Stimulated activated CD4-positive, alpha-beta T cell treated with anti-CD3 and anti-CD28 coated beads, Interleukin-4, amount 100 ng/mL, for 24 hours (primary cell): Measurements from ENCODE around the gene SVBP.
"Not testable (repeated sequence)": the region's sequence is repeated elsewhere in the genome, so short reads cannot be mapped to it uniquely, and the experiment has no call there.

Experiments
- DNase-seq: peaks from one replicate; pipeline ENCODE4 v3.0.0-alpha.2; 2020

SVBP gene

DNA sequence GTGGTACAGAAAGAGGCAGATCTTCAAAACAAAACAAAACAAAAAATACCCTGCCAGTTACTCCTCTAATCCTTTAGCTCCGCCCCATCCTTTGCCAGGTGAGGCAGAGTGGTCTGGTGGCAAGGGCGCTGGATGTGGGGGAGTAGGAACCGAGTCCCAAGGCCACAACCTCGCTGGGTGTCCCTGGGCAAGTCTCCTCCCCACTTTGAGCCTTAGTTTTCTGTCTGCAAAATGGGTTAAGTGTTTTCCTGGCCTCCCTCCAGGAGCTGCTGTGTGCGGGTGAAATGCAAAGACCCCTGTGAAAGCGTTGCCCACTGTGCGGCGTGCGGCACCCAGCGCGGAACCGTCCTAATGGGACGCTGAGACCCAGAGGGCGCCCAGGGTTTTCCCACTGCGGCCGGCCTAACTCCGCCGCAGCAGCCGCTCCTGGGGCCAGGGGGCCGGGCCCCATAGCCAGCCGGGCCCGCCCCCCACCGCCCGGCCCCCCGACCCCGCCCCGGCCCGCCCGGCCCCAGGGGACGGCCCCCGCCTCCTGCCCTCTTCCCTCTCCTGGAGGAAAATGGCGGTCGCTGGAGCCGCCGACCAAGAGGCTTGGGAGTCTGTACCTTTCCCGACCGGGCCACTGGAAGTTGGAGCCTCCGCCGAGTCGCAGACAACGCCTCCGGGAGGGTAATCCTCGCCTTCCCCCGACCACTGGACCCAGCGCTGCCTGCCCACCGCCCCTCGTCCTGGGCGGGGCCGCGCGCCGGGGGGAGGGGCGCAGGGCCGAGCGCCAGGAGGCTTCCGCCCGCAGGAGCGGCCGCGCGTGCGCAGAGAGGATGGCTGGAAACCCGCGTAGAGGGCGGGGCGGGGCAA is at the start of gene SVBP, which contains the start of gene ERMAP:
SVBP (minus strand) TSS at position 813 of the 855 bp plus-strand sequence. CDS start 853 bp downstream, outside the sequence.
ERMAP (plus strand) TSS at position 538 of the 855 bp plus-strand sequence. CDS start 13,327 bp downstream, outside the sequence.
- DNase-seq = peak; percentile 94

- no peak for DNase-seq
These were observed 49.4 kb upstream of the SVBP start for GRCh38 chr1:42866549-42866948.

GRCh38 chr1:42861014-42861399 is 43.8 kb upstream of the SVBP start:
- DNase-seq = no peak

DNA sequence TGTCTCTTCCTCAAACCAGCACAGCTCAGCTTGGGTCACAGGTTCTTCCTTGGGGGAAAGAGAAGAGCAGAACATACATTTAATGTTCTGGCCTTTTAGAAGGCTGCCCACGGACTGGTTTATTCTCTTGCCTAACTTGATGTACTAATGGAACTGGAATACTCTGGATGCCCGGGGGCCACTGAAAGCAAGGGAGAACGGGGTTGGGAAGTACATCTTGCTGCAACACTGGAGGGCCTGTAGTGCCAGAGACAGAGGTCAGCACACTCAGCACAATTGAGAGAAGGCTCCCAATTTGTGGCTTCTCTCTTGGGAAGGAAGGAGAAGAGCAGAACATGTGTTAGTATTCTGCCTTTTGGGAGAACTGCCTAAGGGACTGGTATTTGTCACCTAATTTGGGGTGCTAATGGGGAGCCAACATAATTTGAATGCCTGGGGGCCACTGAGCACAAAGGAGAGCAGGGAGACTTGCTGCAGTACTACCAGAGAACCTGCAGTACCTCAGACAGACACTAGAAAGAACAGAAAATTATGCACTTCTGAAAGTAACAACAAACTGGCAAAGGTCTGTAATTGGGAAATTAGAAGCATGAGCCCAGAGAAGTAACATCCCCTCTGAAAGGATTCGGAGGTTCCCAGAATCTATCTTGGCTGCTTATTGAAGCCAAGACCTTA is 43.3 kb upstream of the SVBP start:
- no peak for DNase-seq

DNA sequence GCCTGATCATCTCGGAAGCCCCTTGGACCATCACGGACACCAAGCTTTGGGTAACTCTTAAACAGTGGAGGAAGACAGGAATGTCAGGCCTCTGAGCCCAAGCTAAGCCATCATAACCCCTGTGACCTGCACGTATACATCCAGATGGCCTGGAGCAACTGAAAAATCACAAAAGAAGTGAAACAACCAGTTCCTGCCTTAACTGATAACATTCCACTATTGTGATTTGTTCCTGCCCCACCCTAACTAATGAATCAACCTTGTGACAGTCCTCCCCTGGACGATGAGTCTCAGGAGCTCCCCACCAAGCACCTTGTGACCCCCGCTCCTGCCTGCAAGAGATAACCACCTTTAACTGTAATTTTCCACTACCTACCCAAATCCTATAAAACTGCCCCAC is 42.2 kb upstream of the SVBP start:
- not testable (repeated sequence) for DNase-seq

DNA sequence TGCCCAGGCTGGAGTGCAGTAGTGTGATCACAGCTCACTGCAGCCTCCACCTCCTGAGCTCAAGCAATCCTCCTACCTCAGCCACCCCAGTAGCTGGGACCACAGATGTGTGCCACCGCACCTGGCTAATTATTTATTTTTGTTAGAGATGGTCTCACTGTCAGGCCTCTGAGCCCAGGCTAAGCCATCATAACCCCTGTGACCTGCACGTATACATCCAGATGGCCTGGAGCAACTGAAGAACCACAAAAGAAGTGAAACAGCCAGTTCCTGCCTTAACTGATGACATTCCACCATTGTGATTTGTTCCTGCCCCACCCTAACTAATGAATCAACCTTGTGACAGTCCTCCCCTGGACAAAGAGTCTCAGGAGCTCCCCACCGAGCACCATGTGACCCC is 39.4 kb upstream of the SVBP start:
- not testable (repeated sequence) for DNase-seq

DNA sequence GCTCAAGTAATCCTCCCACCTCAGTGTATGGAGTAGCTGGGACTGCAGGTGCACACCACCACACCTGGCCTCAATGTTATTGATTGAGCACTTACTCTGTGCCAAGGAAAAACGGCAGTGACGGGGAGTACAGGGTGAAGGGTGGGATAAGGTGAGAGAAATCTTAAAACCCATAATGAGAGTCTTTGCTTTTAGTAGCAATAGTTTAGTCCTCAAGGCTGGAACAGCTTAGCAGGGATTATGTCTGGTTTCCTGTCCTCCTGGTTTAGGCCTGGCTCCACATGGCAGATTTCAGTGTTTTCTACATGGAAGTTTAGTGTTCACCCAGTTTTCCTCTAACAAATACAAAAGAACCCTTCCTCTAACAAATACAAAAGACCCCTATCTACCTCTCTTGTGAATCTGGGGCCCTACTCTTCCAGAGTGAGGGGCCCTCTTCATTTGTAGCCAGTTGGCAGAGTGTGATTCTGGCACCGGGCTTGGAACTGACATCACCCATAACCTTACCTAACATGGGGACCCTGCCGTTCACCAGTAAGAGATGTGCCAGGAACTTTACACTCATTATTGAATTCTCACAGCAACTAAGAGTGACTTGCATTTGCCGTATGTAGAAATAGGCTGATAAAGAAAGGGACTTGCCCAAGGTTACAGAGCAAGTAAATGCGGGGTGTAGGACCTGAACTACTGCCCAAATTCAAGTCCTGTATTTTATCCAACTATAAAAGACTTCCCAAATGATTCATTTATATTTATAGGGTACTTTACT is 36.1 kb upstream of the SVBP start:
- DNase-seq = no peak

- no peak for DNase-seq
These were observed 35.4 kb upstream of the SVBP start for GRCh38 chr1:42852608-42852980.

GRCh38 chr1:42851960-42852607 is 34.9 kb upstream of the SVBP start:
- DNase-seq = no peak

DNA sequence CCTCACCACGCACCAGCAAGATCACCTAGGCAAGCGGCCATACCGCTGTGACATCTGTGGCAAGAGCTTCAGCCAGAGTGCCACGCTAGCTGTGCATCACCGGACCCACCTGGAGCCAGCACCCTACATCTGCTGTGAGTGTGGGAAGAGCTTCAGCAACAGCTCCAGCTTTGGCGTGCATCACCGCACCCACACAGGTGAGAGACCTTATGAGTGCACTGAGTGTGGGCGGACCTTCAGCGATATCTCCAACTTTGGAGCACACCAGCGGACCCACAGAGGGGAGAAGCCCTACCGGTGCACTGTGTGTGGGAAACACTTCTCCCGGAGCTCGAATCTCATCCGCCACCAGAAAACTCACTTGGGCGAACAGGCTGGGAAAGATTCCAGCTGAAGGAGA is 34.2 kb upstream of the SVBP start:
- no peak for DNase-seq

- DNase-seq = no peak
These were observed 32.7 kb upstream of the SVBP start for GRCh38 chr1:42849944-42850343.

GRCh38 chr1:42848823-42849537 is 31.8 kb upstream of the SVBP start:
- no peak for DNase-seq

DNA sequence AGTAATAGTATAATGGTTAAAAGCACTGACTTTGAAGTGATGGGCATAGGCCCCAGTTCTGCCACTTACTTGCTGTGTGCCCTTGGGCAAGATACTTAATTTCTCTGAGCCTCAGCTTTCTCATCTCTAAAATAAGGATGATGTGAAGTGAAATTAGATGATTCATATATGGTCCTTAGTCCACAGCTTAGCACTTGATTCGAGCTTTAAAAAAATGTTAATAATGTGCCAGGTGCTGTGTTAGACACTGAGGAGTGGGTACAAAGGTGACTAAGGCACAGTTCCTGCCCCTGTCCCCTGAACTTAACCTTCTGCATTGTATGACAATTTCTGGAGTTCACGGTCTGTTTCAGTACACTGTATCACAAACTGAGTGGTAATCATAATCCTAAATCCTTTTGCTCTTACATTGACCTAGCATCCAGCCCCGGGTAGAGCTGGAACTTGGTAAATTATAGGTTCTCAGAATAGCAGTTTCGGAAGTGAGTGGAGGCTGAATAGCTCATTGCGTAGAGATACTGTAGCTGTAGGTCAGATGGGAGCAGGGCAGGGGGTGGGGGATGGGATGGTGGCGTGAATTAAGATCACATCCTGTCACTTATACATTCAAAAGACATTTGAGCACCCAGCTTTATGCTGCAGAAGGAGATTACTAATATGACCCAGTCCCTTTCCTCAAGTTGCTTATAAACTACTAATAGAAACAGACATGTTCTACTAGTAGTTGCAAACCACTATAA is 30.7 kb upstream of the SVBP start:
- no peak for DNase-seq

DNA sequence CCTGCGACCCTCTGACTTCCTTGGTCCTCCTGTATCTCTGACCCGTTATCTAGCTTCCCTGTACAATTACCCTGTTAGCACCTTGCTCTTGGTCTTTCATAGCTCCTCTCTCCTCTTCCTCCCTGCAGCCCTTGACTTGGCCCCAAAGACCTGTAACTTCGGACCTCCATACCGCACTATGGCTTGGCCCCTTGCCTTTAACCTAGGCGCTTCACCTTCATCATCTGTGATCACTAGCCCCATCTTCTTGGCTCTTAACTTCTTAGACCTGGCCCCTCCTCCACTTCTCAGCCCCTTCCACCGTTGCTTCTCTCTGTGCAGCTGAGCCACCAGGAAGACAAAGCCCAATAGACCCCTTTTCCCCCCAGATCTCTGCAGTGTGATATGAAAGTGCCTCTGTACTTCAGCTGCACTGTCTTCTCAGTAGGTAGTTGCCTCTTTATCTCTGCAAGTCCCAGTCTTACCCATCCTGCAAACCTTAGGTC is 30.0 kb upstream of the SVBP start:
- DNase-seq = no peak

GRCh38 chr1:42846257-42847110 is 29.3 kb upstream of the SVBP start, which contains the start of gene ZNF691:
Gene ZNF691 (plus strand): TSS chr1:42846613. CDS start chr1:42849659, 3,046 bp downstream.
- peak; percentile 92 for DNase-seq

DNA sequence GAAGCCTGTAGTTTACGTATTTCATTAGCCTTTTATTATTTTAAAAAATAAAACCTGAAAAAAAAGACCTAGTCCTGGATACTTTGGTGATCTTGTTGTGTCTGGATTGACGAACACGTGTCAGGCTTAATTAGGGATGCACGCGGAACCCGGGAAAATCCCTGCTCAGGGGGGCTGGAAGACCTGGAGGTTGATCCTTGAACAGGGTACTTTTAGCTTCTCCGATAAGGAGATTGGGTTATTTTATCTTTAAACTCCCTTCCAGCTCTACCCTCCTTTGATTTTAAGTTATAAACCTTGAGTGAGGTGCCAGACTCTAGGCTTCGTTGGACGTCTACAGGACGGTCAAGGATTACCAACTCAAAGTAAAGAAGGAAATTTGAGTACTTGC is 28.7 kb upstream of the SVBP start:
- DNase-seq = no peak

GRCh38 chr1:42845193-42845592 is 28.0 kb upstream of the SVBP start:
- DNase-seq = no peak

- no peak for DNase-seq
These were observed 27.5 kb upstream of the SVBP start for GRCh38 chr1:42844592-42845140.

GRCh38 chr1:42841440-42842147 is 24.4 kb upstream of the SVBP start:
- DNase-seq = no peak
